GM15510 (cell line): ENCODE results near the gene FLT3.

Experiments
- POLR2A ChIP-seq: IDR thresholded peaks from 3 replicates; pipeline ENCODE4 v1.6.1; 2011; ENCODE audit warnings: borderline replicate concordance; ENCODE audit not compliant: insufficient read length; ENCODE audit errors: extremely low read depth

Gene FLT3

GRCh38 chr13:28100150-28101121, at the start of gene FLT3:
Gene FLT3, minus strand, starts transcription at chr13:28100576. Its CDS starts 66 bp downstream, at chr13:28100510.
- TF ChIP-seq POLR2A = no peak

- TF ChIP-seq POLR2A = no peak
Measured at GRCh38 chr13:28147495-28147894, 47.1 kb upstream of the FLT3 start.

GRCh38 chr13:28145049-28145448, 44.7 kb upstream of the FLT3 start:
- no peak for TF ChIP-seq POLR2A

GRCh38 chr13:28140433-28141125, 40.2 kb upstream of the FLT3 start:
- TF ChIP-seq POLR2A = no peak

- peak; percentile 78 for TF ChIP-seq POLR2A
Measured at GRCh38 chr13:28138756-28139470, 38.5 kb upstream of the FLT3 start.

- peak; percentile 83 for TF ChIP-seq POLR2A
Measured at GRCh38 chr13:28138012-28138755, 37.8 kb upstream of the FLT3 start, which contains the start of gene PAN3. Gene PAN3, plus strand, starts transcription at chr13:28138545. Its CDS starts 113 bp downstream, at chr13:28138658.

GRCh38 chr13:28137596-28137995, 37.2 kb upstream of the FLT3 start:
- TF ChIP-seq POLR2A = no peak

GRCh38 chr13:28136916-28137315, 36.5 kb upstream of the FLT3 start:
- TF ChIP-seq POLR2A = no peak

- TF ChIP-seq POLR2A = no peak
Measured at GRCh38 chr13:28131646-28132045, 31.3 kb upstream of the FLT3 start.

- TF ChIP-seq POLR2A = no peak
Measured at GRCh38 chr13:28129911-28130693, 29.7 kb upstream of the FLT3 start.

GRCh38 chr13:28128926-28129325, 28.6 kb upstream of the FLT3 start:
- TF ChIP-seq POLR2A = no peak

GRCh38 chr13:28128030-28128429, 27.7 kb upstream of the FLT3 start:
- TF ChIP-seq POLR2A = no peak

GRCh38 chr13:28121224-28121623, 20.8 kb upstream of the FLT3 start:
- no peak for TF ChIP-seq POLR2A
